Loucy (cell line): ENCODE data around the gene OR1J4.

Experiments used
- H2AFZ ChIP-seq: fragments of 200-600 bp; sonication (generic); 2 replicates; pipeline ENCODE4 v1.6.0; 2016; ENCODE audit warnings: antibody characterized with exemption, mild to moderate bottlenecking, low read length, moderate library complexity
- H3F3A ChIP-seq: fragments of 200-600 bp; 2 replicates; pipeline ENCODE4 v1.6.0; 2016; ENCODE audit warnings: antibody characterized with exemption, low read depth, mild to moderate bottlenecking
- H3K27me3 ChIP-seq: fragments of 200-600 bp; sonication (generic); 2 replicates; pipeline ENCODE4 v1.6.1; 2014; ENCODE audit warnings: low read length, mild to moderate bottlenecking; ENCODE audit not compliant: insufficient read depth, poor library complexity, severe bottlenecking
- H3K36me3 ChIP-seq: fragments of 200-600 bp; sonication (generic); 2 replicates; pipeline ENCODE4 v1.6.1; 2016; ENCODE audit warnings: low read length; ENCODE audit not compliant: insufficient read depth
- H3K4me1 ChIP-seq: fragments of 200-600 bp; sonication (generic); 2 replicates; pipeline ENCODE4 v1.5.1; 2014; ENCODE audit warnings: low read length, mild to moderate bottlenecking; ENCODE audit not compliant: insufficient read depth, poor library complexity, severe bottlenecking
- H3K4me2 ChIP-seq: fragments of 200-600 bp; sonication (generic); 2 replicates; pipeline ENCODE4 v1.6.0; 2014; ENCODE audit warnings: antibody characterized with exemption, low read length, low read depth, mild to moderate bottlenecking; ENCODE audit not compliant: poor library complexity, severe bottlenecking
- H3K4me3 ChIP-seq: fragments of 200-600 bp; sonication (generic); 2 replicates; pipeline ENCODE4 v1.5.1; 2014; ENCODE audit warnings: low read length, mild to moderate bottlenecking, mixed read lengths; ENCODE audit not compliant: poor library complexity, severe bottlenecking
- H3K79me2 ChIP-seq: fragments of 200-600 bp; sonication (generic); 2 replicates; pipeline ENCODE4 v1.6.1; 2014; ENCODE audit warnings: low read length; ENCODE audit not compliant: insufficient read depth
- H3K9ac ChIP-seq: fragments of 200-600 bp; sonication (generic); 2 replicates; pipeline ENCODE4 v1.6.0; 2014; ENCODE audit warnings: mild to moderate bottlenecking, low read depth, low read length, moderate library complexity; ENCODE audit not compliant: poor library complexity, severe bottlenecking
- H3K9me2 ChIP-seq: fragments of 200-600 bp; sonication (generic); replicated peaks from 2 replicates; pipeline ENCODE4 v1.6.1; 2016; ENCODE audit warnings: low read depth, low read length, mixed read lengths
- H3K9me3 ChIP-seq: fragments of 200-600 bp; sonication (generic); 2 replicates; pipeline ENCODE4 v1.6.1; 2014; ENCODE audit warnings: mild to moderate bottlenecking, antibody characterized with exemption, low read length, low read depth; ENCODE audit not compliant: insufficient read depth
- H4K20me1 ChIP-seq: fragments of 200-600 bp; sonication (generic); 2 replicates; pipeline ENCODE4 v1.6.0; 2014; ENCODE audit warnings: antibody characterized with exemption, low read length, mild to moderate bottlenecking; ENCODE audit not compliant: insufficient read depth, poor library complexity, severe bottlenecking
- EZH2phosphoT487 ChIP-seq: fragments of 200-600 bp; IDR thresholded peaks from 2 replicates; pipeline ENCODE4 v1.6.1; 2018; ENCODE audit warnings: antibody characterized with exemption, mild to moderate bottlenecking, moderate library complexity, borderline replicate concordance
- TF ChIP-seq, protein P1 (sequence below): fragments of 200-600 bp; sonication (generic); conservative IDR thresholded peaks from 2 replicates; pipeline ENCODE4 v1.5.1; 2014; ENCODE audit warnings: mild to moderate bottlenecking, antibody characterized with exemption, low read length

OR1J4 gene

DNA sequence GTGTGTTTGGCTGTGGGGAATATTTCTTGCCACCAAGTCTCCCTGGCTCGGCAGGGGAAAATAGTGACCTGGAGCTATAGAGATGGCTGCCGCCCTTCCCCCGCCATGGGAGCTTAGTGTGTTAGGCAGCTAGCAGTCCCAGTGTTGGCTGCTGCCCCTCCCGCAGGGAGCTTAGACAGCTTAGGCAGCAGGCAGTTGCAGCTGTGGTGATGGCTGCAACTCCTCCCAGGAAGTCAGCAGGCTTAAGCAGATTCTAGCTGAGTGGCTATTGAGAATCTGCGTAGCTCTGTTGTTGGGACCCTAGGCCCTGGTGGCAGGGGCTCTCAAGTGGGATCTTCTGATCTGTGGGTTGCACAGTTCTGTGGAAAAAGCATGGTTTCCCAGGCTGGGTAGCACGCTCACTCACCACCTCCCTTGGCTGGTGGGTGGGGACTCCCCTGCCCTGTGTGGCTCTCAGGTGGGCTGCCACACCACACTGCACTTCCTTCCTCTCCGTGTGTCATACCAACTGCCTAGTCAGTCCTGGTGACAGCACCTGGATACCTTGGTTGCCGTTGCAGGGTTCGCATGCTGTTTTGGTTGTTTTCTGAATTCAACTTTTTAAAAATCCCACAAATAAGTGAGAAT, 43.3 kb downstream of the OR1J4 start:
- Histone ChIP-seq H3F3A (no peaks in the 10 kb centered on the region), H3K27me3 (no peaks in the 10 kb centered on the region), H3K4me3 (peak overlapping the region; percentile 41), H3K9me2 (no peaks in the 10 kb centered on the region), H3K9ac (peak overlapping the region; percentile 55), H3K36me3 (no peaks in the 10 kb centered on the region), H3K79me2 (no peaks in the 10 kb centered on the region), H3K9me3 (no peaks in the 10 kb centered on the region), H4K20me1 (no peaks in the 10 kb centered on the region), H2AFZ (peak overlapping the region; percentile 77), H3K4me1 (peaks cover 15% of the 10 kb centered on the region), H3K4me2 (peak overlapping the region; percentile 57)
- TF ChIP-seq EZH2phosphoT487: no peak
- TF ChIP-seq, protein P1, sequence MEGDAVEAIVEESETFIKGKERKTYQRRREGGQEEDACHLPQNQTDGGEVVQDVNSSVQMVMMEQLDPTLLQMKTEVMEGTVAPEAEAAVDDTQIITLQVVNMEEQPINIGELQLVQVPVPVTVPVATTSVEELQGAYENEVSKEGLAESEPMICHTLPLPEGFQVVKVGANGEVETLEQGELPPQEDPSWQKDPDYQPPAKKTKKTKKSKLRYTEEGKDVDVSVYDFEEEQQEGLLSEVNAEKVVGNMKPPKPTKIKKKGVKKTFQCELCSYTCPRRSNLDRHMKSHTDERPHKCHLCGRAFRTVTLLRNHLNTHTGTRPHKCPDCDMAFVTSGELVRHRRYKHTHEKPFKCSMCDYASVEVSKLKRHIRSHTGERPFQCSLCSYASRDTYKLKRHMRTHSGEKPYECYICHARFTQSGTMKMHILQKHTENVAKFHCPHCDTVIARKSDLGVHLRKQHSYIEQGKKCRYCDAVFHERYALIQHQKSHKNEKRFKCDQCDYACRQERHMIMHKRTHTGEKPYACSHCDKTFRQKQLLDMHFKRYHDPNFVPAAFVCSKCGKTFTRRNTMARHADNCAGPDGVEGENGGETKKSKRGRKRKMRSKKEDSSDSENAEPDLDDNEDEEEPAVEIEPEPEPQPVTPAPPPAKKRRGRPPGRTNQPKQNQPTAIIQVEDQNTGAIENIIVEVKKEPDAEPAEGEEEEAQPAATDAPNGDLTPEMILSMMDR: no peak

DNA sequence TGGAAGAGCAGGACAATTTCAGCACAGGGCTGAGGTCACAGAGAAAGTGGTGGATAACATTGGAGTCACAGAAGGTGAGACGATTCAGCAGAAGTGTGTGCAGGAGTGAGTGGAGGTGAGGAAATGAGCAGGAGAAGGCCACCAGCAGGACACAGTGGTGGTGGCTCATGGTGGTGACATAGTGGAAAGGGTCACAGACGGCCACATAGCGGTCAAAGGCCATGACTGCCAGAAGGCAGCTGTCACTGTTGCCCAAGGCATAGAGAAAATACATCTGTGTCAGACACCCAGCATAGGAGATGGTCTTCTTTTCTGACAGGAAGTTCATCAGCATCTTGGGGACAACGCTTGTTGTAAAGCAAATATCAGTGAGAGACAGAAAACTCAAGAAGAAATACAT, 49.0 kb downstream of the OR1J4 start:
- no peak for TF ChIP-seq EZH2phosphoT487
- TF ChIP-seq, protein P1: no peak
- no peaks in the 10 kb centered on the region for H3F3A ChIP-seq
- H3K27me3 ChIP-seq: no peaks in the 10 kb centered on the region
- H3K79me2 ChIP-seq: no peaks in the 10 kb centered on the region
- H3K36me3 ChIP-seq: no peaks in the 10 kb centered on the region
- no peak overlapping the region for H3K9ac ChIP-seq
- H3K9me3 ChIP-seq: no peaks in the 10 kb centered on the region
- H2AFZ ChIP-seq: no peak overlapping the region
- peaks cover 1% of the 10 kb centered on the region for H3K4me1 ChIP-seq
- no peaks in the 10 kb centered on the region for H4K20me1 ChIP-seq
- no peaks in the 10 kb centered on the region for H3K9me2 ChIP-seq
- H3K4me3 ChIP-seq: no peak overlapping the region
- H3K4me2 ChIP-seq: no peak overlapping the region
